ENCODE data around the gene NEK11. TPM values are rescaled to one million over a fixed set of nuclear protein-coding genes. Genes with fewer than 3 reads are reported as not detected.

Gene NEK11
- polyA plus RNA-seq, 1 of the 3 experiments (the other 2 are of a cell fraction): 4.7 TPM

GRCh38 chr3:131075632-131076328, 49.1 kb downstream of the NEK11 start:
- ChIA-PET POLR2A (no interaction called here), CTCF (interaction anchor here (1.5 to 2.5 kb wide), 2 partner anchors 23 to 66 kb away, joined by 4 to 7 read pairs; no protein-coding TSS in a partner anchor)
- no peak for DNase-seq
- H3K27me3 ChIP-seq (ENCODE audit: insufficient read depth): no peaks in the 10 kb centered on the region
- H3K4me3 ChIP-seq (ENCODE audit: low read depth in 2 of 2, low read length in 1 of 2): no peak overlapping the region
- H3K79me2 ChIP-seq (ENCODE audit: insufficient read depth): no peaks in the 10 kb centered on the region
- H4K20me1 ChIP-seq (ENCODE audit: insufficient read depth): no peaks in the 10 kb centered on the region
- no peak overlapping the region for H3K9ac ChIP-seq
- TF ChIP-seq CTCF (IDR thresholded peaks at IDR 0.05): no peak
- TF ChIP-seq, protein P1, sequence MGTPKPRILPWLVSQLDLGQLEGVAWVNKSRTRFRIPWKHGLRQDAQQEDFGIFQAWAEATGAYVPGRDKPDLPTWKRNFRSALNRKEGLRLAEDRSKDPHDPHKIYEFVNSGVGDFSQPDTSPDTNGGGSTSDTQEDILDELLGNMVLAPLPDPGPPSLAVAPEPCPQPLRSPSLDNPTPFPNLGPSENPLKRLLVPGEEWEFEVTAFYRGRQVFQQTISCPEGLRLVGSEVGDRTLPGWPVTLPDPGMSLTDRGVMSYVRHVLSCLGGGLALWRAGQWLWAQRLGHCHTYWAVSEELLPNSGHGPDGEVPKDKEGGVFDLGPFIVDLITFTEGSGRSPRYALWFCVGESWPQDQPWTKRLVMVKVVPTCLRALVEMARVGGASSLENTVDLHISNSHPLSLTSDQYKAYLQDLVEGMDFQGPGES (IDR thresholded peaks at IDR 0.05; ENCODE audit: low read depth, low read length): no peak
- TF ChIP-seq TAF1 (IDR thresholded peaks at IDR 0.05; ENCODE audit: borderline replicate concordance, low read depth, low read length): no peak
- no peak for TF ChIP-seq EZH2phosphoT487 (IDR thresholded peaks at IDR 0.05; ENCODE audit: borderline replicate concordance, low read depth)
- TF ChIP-seq MAX (IDR thresholded peaks at IDR 0.05; ENCODE audit: low read depth): no peak
- TF ChIP-seq FOXM1 (IDR thresholded peaks at IDR 0.05; ENCODE audit: low read depth): no peak
- no peak for TF ChIP-seq POLR2AphosphoS5 (IDR thresholded peaks at IDR 0.05; ENCODE audit: low read depth, low read length)
- no peak for TF ChIP-seq EP300 (IDR thresholded peaks at IDR 0.05; ENCODE audit: borderline replicate concordance in 1 of 2, low read depth in 1 of 2, low read length in 1 of 2)
- TF ChIP-seq GABPA (IDR thresholded peaks at IDR 0.05; ENCODE audit: low read depth): no peak
- TF ChIP-seq, protein P2, sequence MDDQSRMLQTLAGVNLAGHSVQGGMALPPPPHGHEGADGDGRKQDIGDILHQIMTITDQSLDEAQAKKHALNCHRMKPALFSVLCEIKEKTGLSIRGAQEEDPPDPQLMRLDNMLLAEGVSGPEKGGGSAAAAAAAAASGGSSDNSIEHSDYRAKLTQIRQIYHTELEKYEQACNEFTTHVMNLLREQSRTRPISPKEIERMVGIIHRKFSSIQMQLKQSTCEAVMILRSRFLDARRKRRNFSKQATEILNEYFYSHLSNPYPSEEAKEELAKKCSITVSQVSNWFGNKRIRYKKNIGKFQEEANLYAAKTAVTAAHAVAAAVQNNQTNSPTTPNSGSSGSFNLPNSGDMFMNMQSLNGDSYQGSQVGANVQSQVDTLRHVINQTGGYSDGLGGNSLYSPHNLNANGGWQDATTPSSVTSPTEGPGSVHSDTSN (IDR thresholded peaks at IDR 0.05): no peak
- H3K4me1 ChIP-seq (ENCODE audit: control insufficient read depth in 1 of 2, insufficient read depth in 2 of 2, low read depth in 1 of 2, low read length in 1 of 2): peaks cover 7 to 11% of the 10 kb centered on the region in 2 experiments; a peak in 2 of 4 replicates
- no peaks in the 10 kb centered on the region for H3K9me2 ChIP-seq
- 74% methylated on average over 4 of the region's 4 CpGs for WGBS (ENCODE audit: low lambda C conversion rate)
- H3K9me3 ChIP-seq: no peaks in the 10 kb centered on the region
- peaks cover 5% of the 10 kb centered on the region for H3F3A ChIP-seq (replicated peaks; ENCODE audit: insufficient read depth)
- H3K36me3 ChIP-seq (replicated peaks in 1 of 2; ENCODE audit: control insufficient read depth in 1 of 2, insufficient read depth in 2 of 2, low read length in 1 of 2): no peaks in the 10 kb centered on the region
- H3K4me2 ChIP-seq: no peak overlapping the region
- H3K27ac ChIP-seq (ENCODE audit: low read depth in 2 of 2, low read length in 1 of 2): no peak overlapping the region
- no peak overlapping the region for H2AFZ ChIP-seq (ENCODE audit: low read depth)

- ChIA-PET CTCF (interaction anchor here (1.1 kb wide), 1 partner anchor 952 kb away, joined by 3 read pairs; no protein-coding TSS in a partner anchor), POLR2A (no interaction called here)
- Histone ChIP-seq H2AFZ (ENCODE audit: low read depth) (no peak overlapping the region), H3K4me2 (no peak overlapping the region), H3K27ac (ENCODE audit: low read depth in 2 of 2, low read length in 1 of 2) (no peak overlapping the region), H3K79me2 (ENCODE audit: insufficient read depth) (no peaks in the 10 kb centered on the region), H3K9me3 (no peaks in the 10 kb centered on the region), H4K20me1 (ENCODE audit: insufficient read depth) (no peaks in the 10 kb centered on the region), H3K27me3 (ENCODE audit: insufficient read depth) (no peaks in the 10 kb centered on the region), H3K36me3 (replicated peaks in 1 of 2; ENCODE audit: control insufficient read depth in 1 of 2, insufficient read depth in 2 of 2, low read length in 1 of 2) (no peaks in the 10 kb centered on the region), H3K4me3 (ENCODE audit: low read depth in 2 of 2, low read length in 1 of 2) (no peak overlapping the region), H3K9me2 (no peaks in the 10 kb centered on the region), H3K9ac (no peak overlapping the region), H3F3A (replicated peaks; ENCODE audit: insufficient read depth) (no peaks in the 10 kb centered on the region), H3K4me1 (ENCODE audit: control insufficient read depth in 1 of 2, insufficient read depth in 2 of 2, low read depth in 1 of 2, low read length in 1 of 2) (peaks cover under 1 to 15% of the 10 kb centered on the region in 2 experiments; a peak in 2 of 4 replicates)
- 78% methylated on average over 1 of the region's 1 CpG for WGBS (ENCODE audit: low lambda C conversion rate)
- no peak for DNase-seq
- TF ChIP-seq, protein P2 (IDR thresholded peaks at IDR 0.05): no peak
- no peak for TF ChIP-seq ZBTB33 (IDR thresholded peaks at IDR 0.05; ENCODE audit: borderline replicate concordance, low read depth)
- TF ChIP-seq GATA2 (CRISPR knock-in tag; IDR thresholded peaks at IDR 0.05): no peak
- TF ChIP-seq NRF1 (IDR thresholded peaks at IDR 0.05; ENCODE audit: low read depth, low read length): no peak
- TF ChIP-seq FOXJ3 (CRISPR knock-in tag; IDR thresholded peaks at IDR 0.05): no peak
- no peak for TF ChIP-seq USF1 (IDR thresholded peaks at IDR 0.05; ENCODE audit: borderline replicate concordance, low read depth)
- no peak for TF ChIP-seq RFX5 (IDR thresholded peaks at IDR 0.05; ENCODE audit: low read length)
- TF ChIP-seq GABPA (IDR thresholded peaks at IDR 0.05; ENCODE audit: low read depth): no peak
- no peak for TF ChIP-seq RCOR1 (IDR thresholded peaks at IDR 0.05; ENCODE audit: low read length)
- no peak for TF ChIP-seq FOSL2 (IDR thresholded peaks at IDR 0.05; ENCODE audit: borderline replicate concordance, low read depth)
Measured at GRCh38 chr3:131077904-131078303, 51.2 kb downstream of the NEK11 start.

All from SK-N-SH (cell line).